RCC 7860 (cell line): ENCODE measurements around the gene FAF1.

Experiments
- DNase-seq: peaks from one replicate; pipeline ENCODE4 v3.0.0-alpha.2; 2015; ENCODE audit warnings: low spot score
- FAIRE-seq: peaks from 2 replicates; lab custom pipeline; 2012; peaks lifted over from hg19 to GRCh38; lab: Jason Lieb, UNC

Gene FAF1

GRCh38 chr1:50462964-50463363 lies 497.1 kb downstream of the FAF1 start:
- DNase-seq: no peak
- FAIRE-seq: no peak

DNA sequence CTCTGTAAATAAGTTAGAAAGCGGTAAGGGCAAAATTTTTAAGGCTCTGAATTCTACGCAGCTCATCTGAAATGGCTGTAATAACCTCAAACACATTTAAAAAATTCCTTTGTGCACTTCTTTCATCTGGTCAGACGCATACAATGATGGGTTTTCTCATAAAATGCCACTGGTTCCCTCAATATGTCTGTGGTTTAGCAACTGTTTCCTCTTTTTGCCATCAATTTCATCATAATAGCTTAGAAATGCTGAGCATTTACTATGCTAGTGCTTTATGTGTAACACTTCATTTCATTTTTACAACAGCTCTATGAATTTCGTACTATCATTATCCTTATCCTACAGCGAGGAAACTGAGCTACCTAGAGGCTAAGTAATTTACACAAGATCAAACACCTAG lies 501.6 kb downstream of the FAF1 start:
- DNase-seq (no peak), FAIRE-seq (no peak)

DNA sequence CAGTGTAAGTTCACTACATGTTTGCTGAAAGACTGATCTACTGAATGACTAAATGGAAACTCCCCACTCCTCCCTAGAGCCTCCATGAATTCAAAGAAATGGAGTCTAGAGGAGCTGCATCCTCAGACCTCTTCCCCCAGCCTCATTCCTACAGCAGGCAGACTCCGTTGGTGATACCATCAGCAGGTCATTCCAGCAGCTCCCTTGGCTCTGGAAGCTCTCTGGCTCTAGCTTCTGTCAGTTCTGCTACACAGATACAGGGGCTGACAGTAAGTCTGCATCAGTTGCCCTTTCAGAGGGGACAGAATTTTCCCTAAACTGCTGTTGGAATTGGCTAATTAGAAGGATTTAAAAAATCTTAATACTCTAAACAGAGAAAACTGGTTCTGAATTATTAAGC lies 505.2 kb downstream of the FAF1 start:
- DNase-seq: no peak
- FAIRE-seq: no peak

DNA sequence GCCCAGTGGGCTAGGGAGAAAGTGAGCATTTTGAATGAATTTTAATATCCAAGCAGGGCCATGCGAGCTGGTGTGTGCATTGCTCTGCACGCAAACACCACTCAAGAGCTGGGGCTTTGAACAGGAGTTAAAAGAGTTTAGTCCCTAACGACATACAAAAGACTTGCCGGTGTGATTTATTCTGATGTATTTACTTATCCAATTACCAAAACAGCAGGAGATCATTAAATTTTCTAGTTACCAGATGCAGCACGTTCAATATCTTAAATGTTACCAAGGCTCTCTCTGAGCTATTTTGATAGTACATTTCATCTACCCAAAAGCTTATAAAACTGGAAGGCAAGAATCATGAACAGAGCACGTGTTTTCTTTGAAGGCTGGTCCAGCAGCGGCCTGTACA lies 506.8 kb downstream of the FAF1 start:
- no peak for DNase-seq

GRCh38 chr1:50452700-50453099 lies 507.4 kb downstream of the FAF1 start:
- no peak for DNase-seq

More for the DNA sequence above, 506.8 kb downstream of the FAF1 start:
- no peak for FAIRE-seq

DNA sequence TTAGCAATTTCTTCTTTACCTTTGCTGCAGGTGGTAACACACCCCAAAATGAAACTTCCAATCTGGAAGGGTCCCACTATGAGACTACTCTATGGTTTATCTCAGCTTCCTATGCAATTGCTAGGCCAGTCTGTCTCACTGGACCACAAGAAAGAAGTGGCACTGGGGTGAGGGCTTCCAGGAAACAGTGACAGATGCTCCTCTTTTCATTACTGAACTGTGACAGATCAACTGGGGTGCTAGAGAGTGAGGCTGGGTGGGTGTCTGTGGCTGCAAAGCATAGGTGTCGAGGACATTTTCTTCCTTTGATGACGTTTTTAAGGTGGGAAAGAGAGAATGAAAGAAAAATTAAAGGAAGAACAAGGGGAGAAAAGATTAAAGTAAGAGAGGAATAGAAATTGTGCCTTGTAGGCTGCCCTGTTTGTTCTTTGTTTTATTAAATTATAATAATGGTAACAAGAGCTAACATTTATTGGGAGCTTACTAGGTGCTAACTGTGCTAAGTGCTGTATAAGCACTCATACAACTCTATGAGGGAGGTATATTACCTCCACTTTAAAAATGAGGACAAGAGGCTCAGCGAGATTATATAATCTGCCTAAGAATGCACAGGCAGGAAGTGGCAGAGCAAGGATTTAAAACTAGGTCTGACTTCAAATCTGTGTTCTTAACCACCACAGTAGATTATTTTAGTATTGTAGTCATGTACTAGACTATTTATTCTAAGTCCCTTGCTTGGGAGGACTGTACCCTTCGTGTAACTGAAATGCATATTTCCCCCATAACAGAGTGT lies 509.0 kb downstream of the FAF1 start:
- no peak for FAIRE-seq
- no peak for DNase-seq

More at GRCh38 chr1:50452700-50453099, 507.4 kb downstream of the FAF1 start:
- FAIRE-seq: no peak

DNA sequence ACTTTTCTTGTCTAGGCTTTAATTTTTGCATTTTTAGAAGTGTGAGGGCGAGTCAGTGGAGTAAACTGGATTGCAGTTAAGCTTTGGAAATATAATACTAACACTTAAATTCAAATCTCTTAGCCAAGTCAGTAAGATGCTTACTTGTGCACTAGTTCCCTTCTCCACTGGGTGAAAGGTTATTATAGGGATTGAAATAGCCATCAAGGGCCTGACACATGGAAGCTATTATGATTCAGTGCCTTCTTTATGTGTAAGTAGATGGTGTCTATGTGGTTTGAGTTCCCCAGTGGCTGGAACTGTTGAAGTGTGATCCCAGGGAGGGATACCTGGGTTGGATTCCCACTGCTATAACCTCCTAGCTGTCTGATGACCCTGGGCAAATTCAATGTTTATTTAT lies 512.1 kb downstream of the FAF1 start:
- FAIRE-seq (no peak), DNase-seq (no peak)

DNA sequence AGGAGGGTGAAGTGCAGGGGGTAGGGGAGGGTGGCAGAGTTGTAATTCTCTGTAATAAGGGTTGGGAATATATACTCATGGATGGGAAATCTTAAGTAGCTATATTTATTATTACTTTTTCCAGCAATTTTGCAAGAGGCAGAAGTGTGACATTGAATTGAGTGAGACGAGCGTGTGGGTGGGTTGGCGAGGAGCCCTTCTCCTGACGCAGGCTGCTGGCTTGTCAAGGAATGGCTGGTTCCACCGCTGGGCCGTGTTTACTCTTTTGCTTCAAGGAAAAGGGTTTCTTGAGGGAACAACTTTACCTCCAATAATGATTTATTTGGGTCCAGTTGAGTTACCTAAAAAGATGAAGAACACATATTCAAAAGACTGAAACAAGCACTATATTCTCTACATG lies 518.9 kb downstream of the FAF1 start:
- FAIRE-seq (no peak), DNase-seq (no peak)

DNA sequence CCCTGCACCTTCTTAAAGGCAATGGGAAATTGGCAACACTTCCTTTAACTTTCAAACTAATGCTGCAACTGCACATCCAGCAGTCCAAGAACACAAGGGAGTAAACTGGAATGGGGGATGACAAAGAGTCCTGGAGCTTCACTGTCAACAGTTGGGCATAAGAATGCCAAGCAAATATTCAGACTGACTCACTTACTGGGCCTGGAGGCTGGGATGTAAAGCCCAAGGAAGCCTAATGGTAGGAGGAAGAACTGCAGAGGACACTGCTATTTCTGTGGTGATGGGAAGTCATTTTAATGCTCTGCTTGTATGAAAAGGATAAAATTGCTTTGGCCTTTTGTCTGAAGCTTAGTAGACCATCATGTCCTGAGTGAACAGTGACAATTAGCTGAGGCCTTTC lies 521.1 kb downstream of the FAF1 start:
- DNase-seq (no peak), FAIRE-seq (no peak)

DNA sequence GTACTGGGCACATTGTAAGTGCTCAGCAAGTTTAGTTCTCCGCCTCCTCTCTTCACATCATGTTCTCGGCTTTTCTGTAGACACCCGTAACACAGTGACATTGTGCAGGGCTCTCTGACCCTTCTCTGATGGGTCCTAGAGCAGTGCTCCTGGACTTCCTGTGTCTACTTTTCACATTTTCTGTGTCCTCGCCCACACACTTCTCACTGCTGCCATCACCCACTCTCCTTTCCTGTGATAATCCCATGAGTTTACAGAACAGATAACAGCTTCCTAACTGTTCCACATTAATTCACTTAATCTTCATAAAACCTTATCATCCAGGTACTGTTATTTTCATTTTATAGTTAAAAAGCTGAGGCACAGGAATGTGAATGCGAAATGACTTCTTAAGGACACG lies 523.6 kb downstream of the FAF1 start:
- DNase-seq (no peak), FAIRE-seq (no peak)

- no peak for FAIRE-seq
- DNase-seq: no peak
Measured at GRCh38 chr1:50430010-50430405, 530.1 kb downstream of the FAF1 start.

- DNase-seq: no peak
- no peak for FAIRE-seq
Measured at GRCh38 chr1:50427818-50428779, 532.0 kb downstream of the FAF1 start.

GRCh38 chr1:50427086-50427817 lies 532.8 kb downstream of the FAF1 start:
- FAIRE-seq (no peak), DNase-seq (no peak)

GRCh38 chr1:50426702-50427085 lies 533.4 kb downstream of the FAF1 start:
- FAIRE-seq: no peak

GRCh38 chr1:50426108-50426700 lies 533.9 kb downstream of the FAF1 start:
- no peak for FAIRE-seq
- no peak for DNase-seq

More at GRCh38 chr1:50426702-50427085, 533.4 kb downstream of the FAF1 start:
- DNase-seq: no peak

DNA sequence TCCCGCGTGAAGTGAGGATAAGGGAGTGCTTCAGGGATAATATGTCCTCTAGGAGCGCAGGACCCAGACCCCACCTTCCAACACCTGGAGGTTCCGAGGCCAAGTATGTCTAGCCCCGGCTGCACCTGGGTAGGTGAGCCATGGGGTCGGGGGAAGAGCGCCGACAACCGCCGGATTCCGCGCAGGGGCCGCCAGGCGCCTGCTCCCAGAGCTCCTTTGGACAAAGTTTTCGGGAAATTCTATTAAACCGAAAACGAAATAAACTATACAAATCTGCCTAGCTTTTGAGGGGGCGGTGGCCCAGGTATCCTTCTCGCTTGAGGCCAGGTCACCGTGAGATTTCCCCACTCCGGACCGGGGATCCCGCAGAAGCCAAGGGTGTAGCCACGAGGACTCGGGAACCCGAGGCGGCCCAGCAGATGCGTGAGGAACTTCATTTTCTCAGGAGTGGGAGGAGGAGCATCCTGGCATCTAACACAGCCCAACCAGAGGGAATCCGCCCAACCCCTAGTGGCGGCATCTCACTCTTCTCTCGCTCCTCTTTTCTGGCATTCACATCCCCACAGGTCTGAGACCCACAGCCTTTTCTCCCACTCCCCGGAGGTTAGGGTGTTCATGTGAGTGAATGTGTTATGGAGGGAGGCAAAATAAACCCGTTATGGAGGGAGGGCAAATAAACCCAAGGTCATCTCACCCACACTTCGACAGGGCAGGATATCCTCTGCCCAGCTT lies 534.5 kb downstream of the FAF1 start:
- DNase-seq (no peak), FAIRE-seq (no peak)

GRCh38 chr1:50424884-50425375 lies 535.1 kb downstream of the FAF1 start:
- DNase-seq (no peak), FAIRE-seq (no peak)

DNA sequence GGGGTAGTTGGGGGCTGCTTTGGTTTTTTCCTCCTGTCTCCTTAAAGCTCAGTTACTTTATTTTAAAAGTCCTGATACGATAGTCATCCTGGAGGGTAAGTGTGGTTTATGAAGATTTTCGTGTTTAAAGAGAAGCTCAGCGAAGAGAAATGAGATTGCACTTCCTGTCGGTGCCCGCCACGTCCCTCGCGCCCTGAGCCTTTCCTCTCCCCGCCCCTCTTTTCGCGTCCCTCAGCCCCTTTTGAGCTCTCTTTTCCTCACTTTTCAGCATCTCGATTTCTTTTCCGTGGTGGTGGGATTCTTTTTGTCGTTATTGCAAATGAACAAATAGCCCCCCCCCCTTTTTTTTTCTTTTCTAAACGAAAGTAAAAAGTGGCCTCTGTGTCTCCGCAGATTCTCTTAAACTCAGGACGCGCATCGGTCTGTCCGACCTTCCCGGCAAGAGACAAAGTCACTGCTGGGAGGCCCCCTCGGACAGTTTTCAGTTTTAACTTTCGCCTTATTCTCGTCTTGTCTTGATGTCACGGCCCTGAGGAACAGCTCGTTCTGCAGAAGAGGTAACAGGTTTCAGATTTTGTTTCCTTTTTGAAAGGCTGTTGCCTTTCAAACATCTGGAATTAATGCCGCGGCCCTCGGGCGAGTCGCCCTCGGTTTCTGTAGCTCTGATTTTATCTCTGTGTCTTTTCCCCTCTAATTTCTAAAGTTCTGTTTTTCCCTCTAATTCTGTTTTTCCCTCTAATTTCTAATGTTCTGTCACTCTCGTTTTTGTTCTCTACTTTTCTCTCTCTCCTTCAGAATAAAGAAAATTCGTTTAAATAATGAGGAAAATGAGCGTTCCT lies 535.8 kb downstream of the FAF1 start:
- FAIRE-seq (no peak), DNase-seq (no peak)

DNA sequence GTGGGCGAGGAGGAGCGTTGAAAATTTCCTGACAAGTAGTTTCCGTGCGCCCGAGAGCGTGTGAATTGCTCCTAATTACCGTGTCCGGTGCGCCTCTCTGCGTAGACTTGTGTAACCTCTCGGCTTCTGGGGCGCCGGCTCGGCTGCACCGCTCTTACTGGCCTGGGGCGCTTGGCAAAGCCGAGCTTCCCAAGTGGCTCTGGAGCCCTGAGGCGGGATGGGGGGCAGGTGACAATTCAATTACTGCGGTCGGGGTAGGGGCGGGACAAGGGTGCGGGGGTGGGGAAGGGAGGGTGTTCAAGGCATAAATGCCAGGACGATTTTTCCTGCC lies 536.4 kb downstream of the FAF1 start:
- FAIRE-seq (no peak), DNase-seq (no peak)
